Effector CD4-positive, alpha-beta T cell (primary cell): ENCODE data around the gene CLDND2.
"Not testable (repeated sequence)": the region's sequence is repeated elsewhere in the genome, so short reads cannot be mapped to it uniquely, and the experiment has no call there.

Source experiments
- DNase-seq: peaks from one replicate; pipeline ENCODE4 v3.0.0-alpha.2; 2020
- total RNA-seq: gene quantifications from one replicate; lab custom pipeline; 2026; lab: John Stamatoyannopoulos, UW

Gene CLDND2, protein sequence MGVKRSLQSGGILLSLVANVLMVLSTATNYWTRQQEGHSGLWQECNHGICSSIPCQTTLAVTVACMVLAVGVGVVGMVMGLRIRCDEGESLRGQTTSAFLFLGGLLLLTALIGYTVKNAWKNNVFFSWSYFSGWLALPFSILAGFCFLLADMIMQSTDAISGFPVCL
- total RNA-seq, result 1.5 reads per million

DNA sequence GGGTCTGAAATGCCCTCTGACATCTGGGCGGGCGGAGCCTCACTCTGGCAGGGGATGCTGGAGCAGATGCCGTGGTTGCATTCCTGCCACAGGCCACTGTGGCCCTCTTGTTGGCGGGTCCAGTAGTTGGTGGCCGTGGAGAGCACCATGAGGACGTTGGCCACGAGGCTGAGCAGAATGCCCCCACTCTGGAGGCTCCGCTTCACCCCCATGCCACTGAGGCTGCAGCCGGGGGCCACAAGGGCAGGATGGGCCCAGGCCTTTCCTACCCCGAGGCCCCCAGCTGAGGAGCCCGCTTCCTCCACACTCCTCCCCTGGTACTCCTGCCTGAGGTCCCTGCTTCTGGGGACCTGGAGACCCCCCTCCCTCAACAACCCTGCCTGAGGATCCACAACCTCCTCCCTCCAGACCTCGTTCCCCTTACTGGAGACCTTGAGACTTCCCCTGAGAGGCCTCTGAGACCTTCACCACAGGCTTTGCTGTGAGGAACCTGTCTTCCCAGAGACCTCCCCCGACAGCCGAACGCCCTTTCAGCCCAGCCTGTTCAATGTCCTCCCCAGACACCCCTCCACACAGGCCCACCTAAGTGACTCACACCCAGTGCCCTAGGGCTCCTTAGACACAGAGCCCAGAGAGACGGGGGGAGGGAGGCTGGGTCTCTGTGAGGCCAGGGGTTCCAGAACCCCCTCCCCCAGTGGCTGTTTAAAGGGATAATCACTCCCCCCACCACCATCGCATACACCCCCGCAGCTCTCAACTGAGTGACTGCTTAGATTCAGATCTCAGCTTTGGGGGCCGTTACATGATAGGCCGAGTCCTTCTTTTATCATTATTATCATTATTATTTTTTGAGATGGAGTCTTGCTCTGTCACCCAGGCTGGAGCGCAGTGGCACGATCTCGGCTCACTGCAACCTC is at the start of gene CLDND2:
CLDND2 (minus strand) TSS at position 638 of the 917 bp plus-strand sequence; CDS start at position 212, 426 bp downstream.
- no peak for DNase-seq

DNA sequence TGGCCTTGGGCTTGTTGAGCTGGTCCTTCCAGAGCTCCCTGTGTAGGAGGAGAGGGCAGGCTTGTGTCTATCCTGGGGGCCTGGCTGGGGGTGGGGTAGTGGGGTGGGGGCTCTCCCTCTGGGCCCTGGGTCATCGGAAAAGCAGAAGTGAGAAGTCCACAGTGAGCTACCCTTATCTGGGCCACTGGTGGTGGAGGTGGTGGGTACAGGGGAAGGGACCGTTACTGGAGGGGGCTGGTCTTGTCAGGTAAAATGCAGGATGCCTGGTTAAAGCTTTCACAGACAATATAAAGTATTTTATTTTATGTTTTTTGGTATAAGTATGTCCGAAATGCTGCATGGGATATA is 49.0 kb upstream of the CLDND2 start:
- DNase-seq, result no peak

GRCh38 chr19:51417107-51417809 is 48.5 kb upstream of the CLDND2 start, which contains the start of gene SIGLEC10:
Gene SIGLEC10, minus strand, starts transcription at chr19:51417642. Its CDS starts 61 bp downstream, at chr19:51417581.
- DNase-seq, result no peak

DNA sequence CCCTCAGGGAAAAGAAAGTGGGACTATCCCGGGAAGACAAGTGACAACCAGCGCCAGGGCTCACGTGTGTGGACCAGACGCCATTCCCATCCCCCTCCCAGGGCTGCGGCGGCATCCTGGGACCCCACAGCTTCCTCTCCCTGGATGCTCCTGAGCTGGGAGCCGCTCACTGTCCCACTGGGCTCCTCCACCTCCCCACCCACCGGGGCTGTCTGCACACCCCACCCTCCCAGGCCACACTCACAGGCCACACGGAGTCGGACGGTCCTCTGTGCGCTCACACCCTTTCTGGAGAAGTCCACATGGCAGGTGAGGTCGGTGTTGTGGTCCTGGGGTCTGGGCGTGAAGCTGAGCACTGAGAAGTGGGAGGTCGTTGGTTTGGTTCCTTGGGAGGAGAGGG is 47.6 kb upstream of the CLDND2 start:
- DNase-seq, result not testable (repeated sequence)

- no peak for DNase-seq
Observed at GRCh38 chr19:51415187-51415586, 46.4 kb upstream of the CLDND2 start.

DNA sequence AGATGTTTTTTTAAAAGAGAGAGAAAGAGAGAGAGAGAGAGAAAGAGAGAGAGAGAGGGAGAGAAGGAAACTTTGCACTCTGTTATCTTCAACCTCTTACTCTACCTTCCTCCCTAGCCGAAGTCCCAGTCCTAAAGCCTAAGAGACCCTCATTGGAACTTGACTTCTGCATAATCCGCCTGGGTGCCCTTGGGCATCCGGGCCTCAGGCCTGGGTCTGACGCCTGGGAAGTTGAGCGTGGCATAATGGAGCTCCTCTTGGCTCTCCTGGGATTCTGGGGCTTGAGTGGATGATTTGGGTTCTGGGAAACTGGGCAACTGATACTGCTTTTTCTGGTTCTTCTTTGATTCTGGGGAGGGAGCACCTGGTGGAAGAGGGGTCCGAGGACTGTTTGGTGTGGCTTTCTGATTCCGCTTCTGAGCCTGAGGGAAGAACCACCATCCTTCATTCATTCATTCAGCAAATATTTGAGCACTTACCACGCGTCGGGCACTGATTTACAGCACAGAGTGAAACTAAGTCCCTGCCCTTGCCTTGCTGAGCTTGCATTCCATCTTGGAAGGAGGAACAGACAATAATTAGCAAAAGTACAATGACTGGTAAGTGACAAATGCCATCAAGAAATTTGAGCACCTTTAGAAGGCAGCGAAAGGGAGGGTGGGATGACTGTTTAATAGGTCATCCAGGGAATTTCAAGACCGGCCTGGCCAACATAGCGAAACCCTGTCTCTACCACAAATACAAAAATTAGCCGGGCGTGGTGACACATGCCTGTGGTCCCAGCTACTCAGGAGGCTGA is 42.3 kb upstream of the CLDND2 start:
- no peak for DNase-seq

DNA sequence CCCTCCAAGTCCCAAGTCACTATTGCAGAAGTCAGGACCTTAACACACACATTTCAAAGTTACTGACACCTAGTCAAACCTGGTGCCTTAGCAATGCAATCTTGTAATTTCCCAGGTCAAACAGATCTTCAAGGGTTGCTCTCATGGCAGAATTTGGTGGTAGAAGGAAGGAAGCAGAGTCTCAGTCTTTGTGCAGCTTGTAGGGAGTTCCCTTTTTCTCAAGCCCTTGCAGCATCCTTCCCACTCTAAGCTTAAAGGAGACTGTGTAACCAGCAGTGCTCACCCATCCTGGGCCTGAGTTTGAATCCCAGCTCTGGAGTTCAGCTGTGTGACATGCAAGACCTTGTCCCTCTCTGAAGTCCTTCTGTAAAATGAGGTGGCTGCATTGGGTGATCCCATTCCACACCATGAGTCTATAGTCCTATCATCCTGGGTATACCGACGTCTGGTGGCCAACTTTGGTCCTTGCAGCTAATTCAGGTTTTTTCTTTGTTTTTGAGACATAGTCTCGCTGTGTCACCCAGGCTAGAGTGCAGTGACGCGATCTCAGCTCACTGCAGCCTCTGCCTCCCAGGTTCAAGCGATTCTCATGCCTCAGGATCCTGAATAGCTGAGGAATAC is 38.8 kb upstream of the CLDND2 start:
- DNase-seq, result no peak

GRCh38 chr19:51402117-51402516 is 33.3 kb upstream of the CLDND2 start:
- DNase-seq, result no peak

GRCh38 chr19:51399936-51400335 is 31.1 kb upstream of the CLDND2 start:
- DNase-seq, result not testable (repeated sequence)

DNA sequence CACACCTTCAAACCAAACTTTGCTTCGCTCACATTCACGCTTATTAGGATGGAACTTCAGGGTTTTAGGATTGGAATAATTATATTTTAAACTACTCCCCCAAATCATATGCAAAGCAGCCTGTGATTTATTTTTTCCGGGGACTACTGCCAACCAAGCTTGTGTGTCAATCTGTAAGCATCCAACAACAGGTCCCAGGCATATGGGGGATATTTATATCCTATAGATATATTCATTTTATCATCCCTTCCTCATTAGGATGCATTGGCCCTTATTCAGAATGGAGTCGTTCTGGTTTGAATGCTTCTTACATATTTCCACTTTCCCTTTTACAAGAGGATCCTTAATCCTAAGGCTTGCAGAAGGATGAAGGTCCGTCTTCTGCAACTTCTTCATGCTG is 30.4 kb upstream of the CLDND2 start:
- no peak for DNase-seq

GRCh38 chr19:51398096-51398704 is 29.4 kb upstream of the CLDND2 start:
- DNase-seq, result no peak

GRCh38 chr19:51397453-51397852 is 28.6 kb upstream of the CLDND2 start:
- not testable (repeated sequence) for DNase-seq

DNA sequence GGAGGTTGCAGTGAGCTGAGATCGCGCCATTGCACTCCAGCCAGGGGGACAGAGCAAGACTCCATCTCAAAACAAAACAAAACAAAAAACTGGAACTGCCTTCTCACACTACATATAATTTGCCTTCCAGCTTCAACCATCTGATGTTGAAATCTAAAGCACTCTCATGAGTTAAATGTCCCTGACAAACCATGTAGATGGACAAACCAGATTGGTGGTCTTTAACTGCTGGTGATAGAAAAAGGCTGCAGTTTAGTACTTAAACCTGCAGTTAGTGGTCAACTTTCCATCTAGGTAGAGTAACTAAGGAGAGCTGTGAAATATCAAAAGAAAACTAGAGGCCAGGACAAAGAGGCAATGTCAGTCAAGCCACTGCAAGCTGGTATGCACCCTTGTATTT is 27.4 kb upstream of the CLDND2 start:
- no peak for DNase-seq

- DNase-seq, result peak; percentile 77
Observed at GRCh38 chr19:51394050-51394836, 25.4 kb upstream of the CLDND2 start.

- DNase-seq, result no peak
Observed at GRCh38 chr19:51392701-51393100, 23.9 kb upstream of the CLDND2 start.

GRCh38 chr19:51391073-51391611 is 22.3 kb upstream of the CLDND2 start:
- DNase-seq, result no peak

DNA sequence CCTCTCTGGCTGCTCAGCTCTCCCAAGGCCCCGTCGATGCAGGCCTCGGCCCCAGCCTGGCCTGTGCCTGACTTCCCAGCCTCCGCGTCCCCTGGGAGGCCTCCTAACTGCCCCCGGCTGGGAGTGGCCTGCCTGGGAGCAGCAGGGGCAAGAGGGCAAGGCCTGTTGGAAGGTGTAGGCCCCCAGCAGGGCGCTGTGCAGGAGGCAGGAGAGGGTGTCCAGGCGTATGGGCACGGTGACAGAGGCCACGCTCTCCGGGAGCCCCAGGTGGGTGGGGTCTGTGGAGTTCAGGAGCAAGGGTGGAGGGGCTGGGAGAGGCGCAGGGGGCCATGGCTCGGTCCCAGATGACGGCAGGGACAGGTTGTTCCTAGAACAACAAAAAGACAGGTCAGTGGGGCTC is 20.3 kb upstream of the CLDND2 start:
- no peak for DNase-seq

DNA sequence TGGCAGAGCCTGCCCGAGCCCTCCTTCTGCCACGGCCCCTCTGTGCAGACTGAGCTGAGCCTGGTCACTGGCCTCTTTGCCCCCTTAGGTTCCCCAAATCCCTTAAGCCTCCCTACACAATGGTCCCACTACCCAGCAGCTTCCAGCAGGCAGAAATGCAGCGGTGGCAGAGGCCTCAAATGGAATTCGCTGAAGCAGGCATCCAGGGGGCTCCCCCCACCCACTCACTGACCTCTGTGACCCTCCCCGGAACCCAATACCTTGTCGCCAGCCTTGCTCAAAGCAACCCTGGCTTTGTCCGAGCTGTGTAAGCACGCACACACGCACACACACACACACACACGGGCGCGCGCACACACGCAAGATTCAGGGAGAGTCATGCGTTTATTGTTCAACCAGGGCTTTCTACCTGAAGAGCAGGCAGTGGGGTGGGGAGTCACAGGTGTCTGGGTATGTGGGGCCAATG is 19.2 kb upstream of the CLDND2 start, which contains the start of gene LIM2:
LIM2 (minus strand) TSS at position 51 of the 466 bp plus-strand sequence. CDS start 531 bp downstream, outside the sequence.
- DNase-seq, result no peak

- DNase-seq, result no peak
Observed at GRCh38 chr19:51386882-51387520, 18.2 kb upstream of the CLDND2 start.

DNA sequence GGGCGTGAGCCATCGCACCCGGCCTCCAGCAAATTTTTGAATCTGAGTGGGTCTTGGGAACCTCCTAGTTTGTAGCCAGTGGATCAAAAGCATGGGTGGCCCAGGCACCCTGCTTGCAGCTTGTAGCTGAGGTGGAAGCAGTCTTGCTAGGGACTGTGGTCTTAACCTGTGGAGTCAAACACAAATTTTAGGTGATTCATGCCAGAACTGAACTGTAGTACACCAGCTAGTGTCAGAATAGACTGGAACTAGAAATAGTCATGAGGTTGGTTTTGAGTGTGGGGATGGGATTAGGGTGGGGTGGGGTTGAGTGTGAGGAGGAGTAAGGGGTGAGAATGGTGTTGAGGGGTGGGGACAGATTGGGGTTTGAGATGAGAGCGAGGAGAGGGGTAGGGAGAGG is 13.2 kb upstream of the CLDND2 start:
- no peak for DNase-seq
